Measurements from ENCODE around the gene WDR47.
A peak's percentile ranks its signal among the peaks of the same experiment; 100 is the strongest.

Gene WDR47

GRCh38 chr1:109041621-109042468 lies at the start of gene WDR47:
Gene WDR47 (minus strand): TSS chr1:109042102. CDS start chr1:109023512, 18,590 bp downstream.
- peak within 1 kb of the TSS; percentile 83 for H3K27ac ChIP-seq

GRCh38 chr1:109091078-109091838 lies 49.4 kb upstream of the WDR47 start:
- peak overlapping the region; percentile 96 for H3K27ac ChIP-seq
- no peak for TF ChIP-seq CTCF (IDR thresholded peaks at IDR 0.05)
- no peak for TF ChIP-seq ZFX (IDR thresholded peaks at IDR 0.05; ENCODE audit: borderline replicate concordance)

More at GRCh38 chr1:109041621-109042468, at the start of gene WDR47:
- TF ChIP-seq CTCF (IDR thresholded peaks at IDR 0.05) (no peak), ZFX (IDR thresholded peaks at IDR 0.05; ENCODE audit: borderline replicate concordance) (no peak)

DNA sequence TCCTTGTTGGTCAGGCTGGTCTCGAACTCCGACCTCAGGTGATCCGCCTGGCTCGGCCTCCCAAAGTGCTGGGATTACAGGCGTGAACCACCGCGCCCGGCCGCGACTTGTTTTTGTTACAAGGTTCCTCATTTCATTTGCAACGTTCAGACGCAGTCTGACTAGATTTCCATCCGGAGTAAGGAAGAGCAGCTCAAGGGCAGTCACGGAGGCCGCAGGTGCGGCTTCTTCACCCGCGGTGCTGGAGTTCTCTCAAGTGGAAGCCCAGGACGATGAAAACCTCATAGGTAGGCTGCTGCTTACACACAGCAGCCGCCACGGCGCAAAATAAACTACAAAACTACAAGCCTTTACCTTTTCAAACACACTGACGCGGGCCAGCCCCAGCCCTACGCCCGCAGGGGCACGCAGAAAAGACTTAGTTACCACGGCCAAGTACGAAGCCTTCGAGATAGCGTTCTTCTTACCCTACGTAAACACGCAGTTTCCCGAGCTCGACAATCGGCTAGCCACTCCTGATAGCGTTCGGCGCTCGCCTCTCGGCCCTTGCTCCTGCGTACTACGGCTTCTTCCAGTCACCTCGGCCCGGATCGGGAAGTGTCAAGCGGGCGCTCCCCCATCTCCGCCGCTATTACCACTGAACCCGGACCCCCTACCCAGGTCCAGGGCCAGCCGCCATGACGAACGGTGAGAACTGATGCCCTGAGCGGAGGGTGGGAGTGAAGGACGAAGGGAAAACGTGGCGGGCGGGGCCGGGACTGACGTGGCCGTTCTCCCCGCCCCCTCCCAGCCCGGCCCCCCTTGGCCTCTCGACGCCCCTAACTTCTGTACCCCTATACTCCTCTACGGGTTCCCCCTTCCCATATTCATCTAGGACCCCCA lies 48.5 kb upstream of the WDR47 start, which contains the start of gene TMEM167B:
TMEM167B (plus strand) TSS at position 569 of the 882 bp plus-strand sequence; CDS start at position 678, 109 bp downstream.
- peak within 1 kb of the TSS; percentile 96 for H3K27ac ChIP-seq
- no peak for TF ChIP-seq CTCF (IDR thresholded peaks at IDR 0.05)
- no peak for TF ChIP-seq ZFX (IDR thresholded peaks at IDR 0.05; ENCODE audit: borderline replicate concordance)

DNA sequence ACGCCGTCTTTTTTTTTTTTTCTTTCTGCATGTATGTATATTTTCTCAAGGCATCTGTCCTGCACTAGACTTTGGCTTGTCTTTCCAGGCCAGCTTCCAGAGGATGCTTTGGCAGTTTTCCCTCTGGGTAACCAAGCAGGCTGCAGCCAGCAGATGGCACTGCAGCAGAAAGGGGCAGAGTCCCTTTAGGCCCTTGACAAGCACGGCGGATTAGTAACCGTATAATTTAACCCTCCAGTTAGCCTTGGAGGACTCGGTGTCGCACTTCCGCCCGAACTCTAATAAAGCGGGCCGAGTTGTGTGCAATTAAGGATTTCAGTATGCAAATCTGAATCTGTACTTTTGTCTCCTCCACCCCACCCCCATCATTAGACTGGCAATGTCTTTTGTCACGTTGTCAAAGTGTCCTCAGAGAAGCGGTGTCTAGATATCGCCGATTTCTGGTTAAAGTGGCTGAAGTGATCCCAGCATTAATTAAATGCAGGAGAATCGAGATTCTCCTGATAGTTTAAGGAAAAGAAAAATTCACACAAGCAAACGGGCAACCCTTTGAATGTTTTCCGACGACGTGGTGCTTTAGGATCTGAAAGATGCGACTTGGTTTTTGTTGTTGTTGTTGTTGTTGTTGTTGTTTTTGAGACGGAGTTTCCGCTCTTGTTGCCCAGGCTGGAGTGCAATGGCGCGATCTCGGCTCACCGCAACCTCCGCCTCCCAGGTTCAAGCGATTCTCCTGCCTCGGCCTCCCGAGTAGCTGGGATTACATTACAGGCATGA lies 47.5 kb upstream of the WDR47 start:
- H3K27ac ChIP-seq, result peak overlapping the region; percentile 96
- TF ChIP-seq ZFX (IDR thresholded peaks at IDR 0.05; ENCODE audit: borderline replicate concordance), result no peak
- TF ChIP-seq CTCF (IDR thresholded peaks at IDR 0.05), result peak; percentile 97

GRCh38 chr1:109084563-109085517 lies 42.9 kb upstream of the WDR47 start:
- TF ChIP-seq ZFX (IDR thresholded peaks at IDR 0.05; ENCODE audit: borderline replicate concordance) (no peak), CTCF (IDR thresholded peaks at IDR 0.05) (no peak)
- no peak overlapping the region for H3K27ac ChIP-seq

Data from 22Rv1 (cell line).